AG04450 (cell line): ENCODE results near the gene SUDS3. TPM values are rescaled to one million over a fixed set of nuclear protein-coding genes. Genes with fewer than 3 reads are reported as not detected.

Source experiments
- CTCF ChIA-PET: fragments of 300-600, 350-600 bp; formaldehyde crosslinking; extraction: SDS; loops from one replicate; lab custom pipeline; 2022; ENCODE audit warnings: antibody characterized with exemption, inconsistent platforms; lab: Charles Lee
- POLR2A ChIA-PET: fragments of 350-600 bp; formaldehyde crosslinking; extraction: SDS; loops from one replicate; lab custom pipeline; 2021; ENCODE audit warnings: antibody characterized with exemption, inconsistent platforms; lab: Yijun Ruan, JAX
- DNase-seq: peaks from one replicate; pipeline ENCODE4 v3.0.0-alpha.2; 2011; ENCODE audit warnings: low read depth, low spot score
- H3K27ac ChIP-seq: one replicate; pipeline ENCODE4 v1.5.1; 2012; ENCODE audit warnings: low read depth, low read length, control low read depth
- H3K27me3 ChIP-seq: one replicate; pipeline ENCODE4 v1.6.0; 2012; ENCODE audit warnings: low read length; ENCODE audit not compliant: control insufficient read depth, insufficient read depth
- H3K4me3 ChIP-seq: 2 replicates; pipeline ENCODE4 v1.5.1; 2011; ENCODE audit warnings: mild to moderate bottlenecking, low read depth, low read length, control low read depth
- H3K9me3 ChIP-seq: 2 replicates; pipeline ENCODE4 v1.5.1; 2012; ENCODE audit warnings: low read length; ENCODE audit not compliant: control insufficient read depth, insufficient read depth
- polyA plus RNA-seq: library from polyadenylated mRNA; depleted of rRNA; stranded (reverse); fragments of >200 nt; gene quantifications from 2 replicates; pipeline ENCODE4 v1.2.3, GENCODE V29; 2011; rRNA removed
- TF ChIP-seq, protein P1 (sequence below): IDR thresholded peaks from 2 replicates; pipeline ENCODE4 v1.5.1; 2011; ENCODE audit warnings: low read depth, low read length, control low read depth, inconsistent platforms

Gene SUDS3
- polyA plus RNA-seq, 1 experiment: 28.9 TPM

DNA sequence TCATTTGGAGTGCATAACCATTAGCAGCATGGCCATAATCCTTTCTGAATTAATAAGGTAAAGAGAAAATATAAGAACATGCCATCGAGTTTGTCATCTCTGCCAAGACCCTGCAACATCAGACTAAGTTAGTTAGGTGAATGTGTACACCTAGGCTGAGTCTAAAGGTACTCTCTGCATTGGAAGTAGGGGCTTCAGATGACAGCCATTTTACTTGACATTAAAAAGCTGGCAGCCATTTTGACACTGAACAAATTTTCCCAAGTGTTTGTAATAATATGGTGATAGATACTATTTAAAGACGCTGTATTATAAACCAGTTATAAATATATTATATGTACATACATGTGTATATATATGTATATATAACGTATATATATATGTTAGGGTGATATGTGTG is 79.0 kb downstream of the SUDS3 start:
- CTCF ChIA-PET: no interaction called here
- POLR2A ChIA-PET: no interaction called here

DNA sequence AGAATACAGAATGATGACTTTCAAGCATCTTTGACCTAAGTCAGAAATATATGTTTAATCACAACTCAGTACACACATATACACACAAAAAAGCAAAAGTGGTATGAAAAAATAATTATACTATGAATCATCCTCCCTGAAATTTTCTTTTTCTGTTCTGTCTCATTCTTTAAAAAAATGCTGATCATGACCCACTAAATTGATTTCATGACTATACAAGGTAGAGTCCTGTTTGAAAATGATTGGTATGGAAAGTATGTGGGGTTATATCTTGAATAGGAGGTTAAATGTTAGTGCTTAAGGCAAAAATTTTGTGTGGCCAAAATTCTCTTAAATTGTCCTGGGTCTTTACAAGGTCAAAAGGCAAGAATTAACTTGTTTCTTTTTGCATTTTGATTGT is 80.4 kb downstream of the SUDS3 start:
- H3K27ac ChIP-seq: no peak overlapping the region
- no peaks in the 10 kb centered on the region for H3K27me3 ChIP-seq
- TF ChIP-seq, protein P1, sequence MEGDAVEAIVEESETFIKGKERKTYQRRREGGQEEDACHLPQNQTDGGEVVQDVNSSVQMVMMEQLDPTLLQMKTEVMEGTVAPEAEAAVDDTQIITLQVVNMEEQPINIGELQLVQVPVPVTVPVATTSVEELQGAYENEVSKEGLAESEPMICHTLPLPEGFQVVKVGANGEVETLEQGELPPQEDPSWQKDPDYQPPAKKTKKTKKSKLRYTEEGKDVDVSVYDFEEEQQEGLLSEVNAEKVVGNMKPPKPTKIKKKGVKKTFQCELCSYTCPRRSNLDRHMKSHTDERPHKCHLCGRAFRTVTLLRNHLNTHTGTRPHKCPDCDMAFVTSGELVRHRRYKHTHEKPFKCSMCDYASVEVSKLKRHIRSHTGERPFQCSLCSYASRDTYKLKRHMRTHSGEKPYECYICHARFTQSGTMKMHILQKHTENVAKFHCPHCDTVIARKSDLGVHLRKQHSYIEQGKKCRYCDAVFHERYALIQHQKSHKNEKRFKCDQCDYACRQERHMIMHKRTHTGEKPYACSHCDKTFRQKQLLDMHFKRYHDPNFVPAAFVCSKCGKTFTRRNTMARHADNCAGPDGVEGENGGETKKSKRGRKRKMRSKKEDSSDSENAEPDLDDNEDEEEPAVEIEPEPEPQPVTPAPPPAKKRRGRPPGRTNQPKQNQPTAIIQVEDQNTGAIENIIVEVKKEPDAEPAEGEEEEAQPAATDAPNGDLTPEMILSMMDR: no peak
- DNase-seq: no peak
- H3K9me3 ChIP-seq: no peaks in the 10 kb centered on the region; the same call in 1 of the 2 replicates
- H3K4me3 ChIP-seq: no peak overlapping the region
- POLR2A ChIA-PET: no interaction called here
- CTCF ChIA-PET: no interaction called here

More for the DNA sequence above, 79.0 kb downstream of the SUDS3 start:
- DNase-seq: no peak
- Histone ChIP-seq H3K27me3 (no peaks in the 10 kb centered on the region), H3K4me3 (no peak overlapping the region), H3K9me3 (no peaks in the 10 kb centered on the region; the same call in 1 of the 2 replicates), H3K27ac (no peak overlapping the region)
- TF ChIP-seq, protein P1: no peak

- Histone ChIP-seq H3K9me3 (no peaks in the 10 kb centered on the region; the same call in 1 of the 2 replicates), H3K27ac (no peak overlapping the region), H3K27me3 (no peaks in the 10 kb centered on the region), H3K4me3 (no peak overlapping the region)
- TF ChIP-seq, protein P1: no peak
- POLR2A ChIA-PET: no interaction called here
- no peak for DNase-seq
- CTCF ChIA-PET: no interaction called here
Measured at GRCh38 chr12:118459110-118459509, 82.8 kb downstream of the SUDS3 start.

DNA sequence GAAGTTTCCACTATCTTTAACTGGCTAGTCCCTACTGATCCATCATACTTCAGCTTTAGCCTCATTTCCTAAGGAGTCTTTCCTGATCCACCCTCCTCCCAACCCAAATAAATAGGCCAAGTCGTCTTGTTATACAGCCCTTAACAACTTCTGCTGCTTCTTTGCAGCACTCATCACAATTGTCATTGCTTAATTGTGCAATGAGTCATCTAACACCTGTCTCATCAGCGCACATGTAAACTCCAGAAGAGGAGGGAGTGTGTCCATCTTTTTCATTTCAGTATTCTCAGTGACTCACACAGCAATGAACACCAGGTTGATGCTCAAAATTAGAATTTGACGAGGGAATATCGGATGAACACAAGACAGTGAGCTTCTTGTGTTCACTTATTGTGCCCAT is 87.3 kb downstream of the SUDS3 start:
- no peaks in the 10 kb centered on the region for H3K9me3 ChIP-seq
- TF ChIP-seq, protein P1: no peak
- CTCF ChIA-PET: no interaction called here
- no peaks in the 10 kb centered on the region for H3K27me3 ChIP-seq
- H3K4me3 ChIP-seq: no peak overlapping the region
- H3K27ac ChIP-seq: no peak overlapping the region
- POLR2A ChIA-PET: no interaction called here
- DNase-seq: no peak

- DNase-seq: no peak
- CTCF ChIA-PET: no interaction called here
- Histone ChIP-seq H3K27ac (no peak overlapping the region), H3K4me3 (no peak overlapping the region), H3K27me3 (no peaks in the 10 kb centered on the region), H3K9me3 (peaks cover 7% of the 10 kb centered on the region; the same call in 1 of the 2 replicates)
- TF ChIP-seq, protein P1: no peak
- POLR2A ChIA-PET: no interaction called here
Measured at GRCh38 chr12:118465706-118466105, 89.4 kb downstream of the SUDS3 start.

Other genes starting within 250 kb of the SUDS3 start
- 149 and 151 TPM in 2 replicates for gene PEBP1, start 240.4 kb upstream of the SUDS3 start, polyA plus RNA-seq
- gene TAOK3, start 3.6 kb upstream of the SUDS3 start, polyA plus RNA-seq: 48.8 and 56.4 TPM in 2 replicates